HG02970 (cell line): ENCODE results near the gene KIF13A.
"Not testable (repeated sequence)": the region's sequence is repeated elsewhere in the genome, so short reads cannot be mapped to it uniquely, and the experiment has no call there.

Experiments used
- ATAC-seq: cut with Tn5 transposase; IDR thresholded peaks from one replicate; pipeline ENCODE4 v1.9.1; 2021; ENCODE audit warnings: mild to moderate bottlenecking, moderate library complexity, moderate number of reproducible peaks; ENCODE audit not compliant: unreplicated experiment, low FRiP score

KIF13A gene

DNA sequence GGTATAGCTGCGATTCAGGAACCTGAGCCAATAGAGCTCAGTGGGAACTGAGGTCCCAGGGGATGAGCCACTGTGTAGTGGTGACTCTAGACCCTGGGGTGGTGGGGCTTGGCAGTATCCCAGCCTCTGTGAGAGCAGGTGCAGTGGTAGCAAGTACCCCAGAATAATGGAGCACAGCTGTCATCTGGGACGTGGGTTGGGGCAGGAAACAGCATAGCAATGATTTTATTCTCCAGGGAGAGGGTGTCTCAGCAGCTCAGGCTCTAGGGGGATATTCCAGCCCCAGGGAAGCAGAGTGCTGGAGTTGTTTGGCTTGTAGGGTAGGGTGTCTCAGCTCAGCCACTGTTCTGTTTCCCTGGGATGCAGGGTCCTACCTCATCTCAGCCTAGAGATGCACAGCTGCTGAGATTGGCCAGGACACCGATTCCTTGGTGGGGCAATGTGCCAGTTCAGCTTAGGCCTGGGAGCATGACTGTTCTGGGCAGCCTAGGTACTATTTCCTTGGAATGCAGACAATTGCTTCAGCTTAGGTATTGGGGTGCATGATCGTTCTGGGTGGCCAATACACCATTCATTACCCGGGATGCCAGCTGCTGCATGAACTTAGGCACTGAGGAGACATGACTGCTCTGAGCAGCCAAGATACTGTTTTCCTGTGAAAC, 246.7 kb downstream of the KIF13A start:
- ATAC-seq, result no peak

DNA sequence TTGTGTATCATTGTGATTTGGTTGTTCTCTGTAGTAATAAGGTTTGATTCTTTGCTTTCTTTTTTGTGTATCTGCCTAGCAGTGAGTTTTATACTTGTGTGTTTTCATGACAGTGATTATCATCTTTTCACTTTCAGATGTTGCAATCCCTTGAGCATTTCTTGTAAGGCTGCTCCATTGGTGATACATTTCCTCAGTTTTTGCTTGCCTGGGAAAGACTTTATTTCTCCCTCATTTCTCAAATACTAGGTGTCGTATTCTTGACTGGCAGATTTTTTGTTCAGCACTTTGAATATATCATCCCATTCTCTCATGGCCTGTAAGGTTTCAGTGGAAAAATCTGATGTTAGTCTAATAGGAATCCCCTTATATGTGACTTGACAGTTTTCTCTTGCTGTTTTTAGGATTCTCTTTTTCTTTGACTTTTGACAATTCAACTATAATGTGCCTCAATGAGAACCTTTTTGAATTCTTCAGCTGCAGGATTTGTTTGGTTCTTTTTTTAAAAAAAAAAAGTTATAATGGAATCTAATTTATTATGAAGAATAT, 249.7 kb downstream of the KIF13A start:
- ATAC-seq, result no peak

DNA sequence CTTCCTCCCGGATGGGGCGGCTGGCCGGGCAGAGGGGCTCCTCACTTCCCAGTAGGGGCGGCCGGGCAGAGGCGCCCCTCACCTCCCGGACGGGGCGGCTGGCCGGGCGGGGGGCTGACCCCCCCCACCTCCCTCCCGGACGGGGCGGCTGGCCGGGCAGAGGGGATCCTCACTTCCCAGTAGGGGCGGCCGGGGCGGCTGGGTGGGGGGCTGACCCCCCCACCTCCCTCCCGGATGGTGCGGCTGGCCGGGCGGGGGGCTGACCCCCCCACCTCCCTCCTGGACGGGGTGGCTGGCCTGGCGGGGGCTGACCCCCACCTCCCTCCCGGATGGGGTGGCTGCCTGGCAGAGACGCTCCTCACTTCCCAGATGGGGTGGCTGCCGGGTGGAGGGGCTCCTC, 252.1 kb downstream of the KIF13A start:
- ATAC-seq, result not testable (repeated sequence)

DNA sequence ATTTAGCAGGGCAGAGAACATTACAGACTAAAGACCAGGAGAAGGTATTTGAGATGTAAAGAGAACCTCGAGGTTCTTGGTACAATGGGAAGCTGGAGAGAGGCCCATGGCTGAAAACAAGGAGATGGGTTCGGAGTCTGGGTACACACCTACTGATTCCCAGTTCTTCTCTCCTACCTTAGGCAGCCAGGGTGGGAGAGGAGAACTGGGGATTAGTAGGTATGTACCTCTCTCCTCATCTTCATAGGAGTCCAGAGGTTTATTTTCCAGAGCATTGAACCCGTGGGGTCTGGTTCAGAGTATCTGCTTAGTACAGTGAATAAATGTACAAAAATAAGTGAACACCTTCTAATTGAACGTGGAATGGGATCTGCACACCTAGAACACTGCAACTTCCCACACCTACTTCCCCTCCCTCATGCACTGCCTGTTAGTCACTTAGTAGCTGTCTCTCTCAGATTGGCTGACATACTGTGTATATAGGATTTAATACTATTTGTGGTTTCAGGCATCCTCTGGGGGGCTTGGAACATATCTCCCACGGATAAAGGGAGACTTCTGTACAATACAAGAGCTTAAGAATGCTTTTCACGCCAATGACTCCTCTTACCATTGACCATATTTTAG, 257.2 kb downstream of the KIF13A start:
- no peak for ATAC-seq

DNA sequence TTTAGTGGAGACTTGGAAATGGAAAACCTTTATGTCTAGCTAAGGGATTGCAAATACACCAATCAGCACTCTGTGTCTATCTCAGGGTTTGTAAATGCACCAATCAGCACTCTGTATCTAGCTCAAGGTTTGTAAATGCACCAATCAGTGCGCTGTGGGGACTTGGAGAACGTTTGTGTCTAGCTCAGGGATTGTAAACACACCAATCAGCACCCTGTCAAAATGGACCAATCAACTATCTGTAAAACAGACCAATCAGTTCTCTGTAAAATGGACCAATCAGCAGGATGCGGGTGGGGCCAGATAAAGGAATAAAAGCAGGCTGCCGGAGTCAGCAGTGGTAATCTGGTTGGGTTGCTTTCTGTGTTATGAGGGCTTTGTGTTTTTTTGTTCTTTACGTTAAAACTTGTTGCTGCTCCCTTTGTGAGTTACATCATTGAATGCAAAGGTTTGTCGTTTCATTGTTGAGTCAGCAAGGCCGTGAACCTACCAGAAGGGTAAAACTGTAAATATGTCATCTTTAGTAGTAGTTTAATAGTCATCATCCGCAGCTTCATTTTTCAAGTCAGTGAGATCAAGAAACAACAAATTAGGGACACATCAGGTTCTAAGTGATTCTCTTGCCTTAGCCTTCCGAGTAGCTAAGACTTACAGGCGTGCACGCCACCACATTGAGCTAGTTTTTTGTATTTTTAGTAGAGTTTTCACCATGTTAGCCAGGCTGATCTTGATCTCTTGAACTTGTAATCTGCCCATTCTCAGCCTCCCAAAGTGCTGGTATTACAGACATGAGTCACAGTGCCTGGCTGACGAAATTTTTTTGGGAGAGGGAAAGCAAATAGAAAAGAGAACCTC, 258.0 kb downstream of the KIF13A start:
- no peak for ATAC-seq

DNA sequence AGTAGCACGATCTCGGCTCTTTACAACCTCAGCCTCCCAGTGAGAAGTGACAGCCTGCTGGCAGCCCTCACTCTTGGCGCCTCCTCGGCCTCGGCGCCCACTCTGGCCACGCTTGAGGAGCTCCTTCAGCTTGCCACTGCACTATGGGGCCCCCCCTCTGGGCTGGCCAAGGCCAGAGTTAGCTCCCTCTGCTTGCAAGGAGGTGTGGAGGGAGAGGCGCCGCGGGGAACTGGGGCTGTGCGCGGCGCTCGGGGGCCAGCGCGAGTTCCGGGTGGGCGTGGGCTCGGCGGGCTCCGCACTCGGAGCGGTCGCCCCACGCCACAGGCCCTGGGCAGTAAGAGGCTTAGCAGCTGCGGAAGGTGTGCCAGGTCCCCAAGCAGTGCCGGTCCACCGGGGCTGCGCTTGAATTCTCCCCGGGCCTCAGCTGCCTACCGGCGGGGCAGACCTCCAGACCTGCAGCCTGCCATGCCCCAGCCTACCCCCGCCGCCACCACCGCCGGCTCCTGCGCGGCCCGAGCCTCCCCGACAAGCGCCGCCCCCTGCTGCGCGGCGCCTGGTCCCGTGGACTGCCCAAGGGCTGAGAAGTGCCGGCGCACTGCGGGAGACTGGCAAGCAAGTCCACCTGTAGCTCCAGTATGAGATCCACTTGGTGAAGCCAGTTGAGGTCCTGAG, 258.7 kb downstream of the KIF13A start:
- no peak for ATAC-seq

DNA sequence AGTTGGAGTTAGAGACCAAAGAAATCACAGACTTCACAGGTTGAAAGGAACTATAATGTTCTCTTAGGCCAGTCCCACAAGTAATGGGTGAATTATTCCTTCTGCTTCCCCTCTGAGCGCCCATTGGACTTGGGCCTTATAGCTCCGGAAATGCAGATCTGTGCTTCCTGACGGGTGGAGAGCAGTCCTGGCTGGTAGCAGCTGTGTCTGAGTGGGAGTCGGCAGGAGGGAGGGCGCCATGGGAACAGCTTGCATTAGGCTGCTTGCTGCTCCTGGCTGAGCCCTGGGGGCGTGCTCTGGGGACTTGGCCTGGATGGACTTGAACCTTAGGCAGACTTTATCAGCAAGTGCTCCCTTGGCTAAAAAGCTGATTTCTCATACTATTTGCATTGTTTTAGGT, 262.4 kb downstream of the KIF13A start:
- ATAC-seq, result no peak

DNA sequence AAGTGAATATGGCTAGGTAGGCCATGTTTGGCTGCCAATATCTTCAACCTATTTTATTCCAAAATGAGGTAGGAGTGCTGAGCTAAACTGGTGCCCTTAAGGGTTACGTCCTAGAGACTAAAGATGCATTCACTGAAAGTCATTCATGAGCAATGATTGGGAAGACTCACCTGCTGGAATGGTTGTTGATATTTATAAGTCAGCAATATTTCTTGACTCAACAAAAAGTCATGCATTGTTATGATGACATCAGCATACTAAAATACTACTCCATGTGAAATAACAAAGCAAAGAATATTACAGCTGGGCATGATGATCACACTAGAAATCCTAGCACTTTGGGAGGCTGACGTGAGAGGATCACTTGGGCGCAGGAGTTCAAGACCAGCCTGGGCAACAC, 263.1 kb downstream of the KIF13A start:
- ATAC-seq, result no peak

DNA sequence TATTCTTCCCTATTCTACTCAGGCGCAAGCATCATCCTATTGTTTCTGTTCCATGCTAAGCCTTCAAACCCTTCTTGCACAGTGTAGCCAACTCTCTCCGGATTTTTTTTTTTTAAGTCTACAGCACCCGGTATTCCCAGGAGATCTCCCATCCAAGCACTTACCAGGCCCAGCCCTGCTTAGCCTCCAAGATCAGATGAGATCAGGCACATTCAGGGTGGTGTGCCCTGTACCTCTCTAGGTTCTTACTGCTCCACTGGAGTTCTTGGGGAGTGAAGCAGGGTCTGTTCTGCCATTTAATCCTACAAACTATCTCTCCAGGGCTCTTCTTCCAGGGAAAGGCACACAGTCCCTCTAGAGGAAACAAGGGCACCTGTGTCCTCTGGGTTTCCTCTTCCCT, 265.8 kb downstream of the KIF13A start:
- no peak for ATAC-seq

DNA sequence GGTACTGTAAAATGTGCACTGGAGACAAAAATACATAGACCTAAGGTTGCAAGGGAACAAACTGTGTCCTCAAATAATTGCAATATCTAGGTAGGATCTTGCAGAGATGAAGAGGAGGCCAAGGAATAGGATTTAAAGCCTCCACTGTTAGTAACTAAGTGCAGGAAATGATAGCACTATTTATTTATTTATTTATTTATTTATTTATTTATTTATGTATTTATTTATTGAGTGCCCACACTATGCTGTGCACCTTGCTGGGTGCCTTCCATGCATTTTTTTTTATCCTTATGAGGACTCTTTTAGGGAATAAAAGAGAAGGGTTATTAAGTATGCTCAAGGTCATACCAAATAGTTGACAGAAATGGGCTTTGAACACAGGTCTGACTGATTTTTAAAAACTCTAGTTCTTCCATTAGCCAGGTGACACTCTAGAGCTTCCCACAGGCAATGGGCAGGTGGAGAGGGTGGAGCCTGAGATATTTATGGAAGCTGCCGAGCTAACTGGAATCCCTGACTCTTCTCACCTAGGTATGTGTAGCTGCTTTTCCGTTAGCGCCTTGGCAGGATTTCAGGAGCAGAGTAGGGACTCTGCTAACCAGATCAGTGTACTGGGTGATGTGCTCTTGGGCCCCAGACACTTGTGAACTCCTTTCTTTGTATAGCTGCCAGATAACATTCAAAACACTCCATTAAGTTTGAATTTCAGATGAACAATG, 268.0 kb downstream of the KIF13A start:
- ATAC-seq, result no peak

DNA sequence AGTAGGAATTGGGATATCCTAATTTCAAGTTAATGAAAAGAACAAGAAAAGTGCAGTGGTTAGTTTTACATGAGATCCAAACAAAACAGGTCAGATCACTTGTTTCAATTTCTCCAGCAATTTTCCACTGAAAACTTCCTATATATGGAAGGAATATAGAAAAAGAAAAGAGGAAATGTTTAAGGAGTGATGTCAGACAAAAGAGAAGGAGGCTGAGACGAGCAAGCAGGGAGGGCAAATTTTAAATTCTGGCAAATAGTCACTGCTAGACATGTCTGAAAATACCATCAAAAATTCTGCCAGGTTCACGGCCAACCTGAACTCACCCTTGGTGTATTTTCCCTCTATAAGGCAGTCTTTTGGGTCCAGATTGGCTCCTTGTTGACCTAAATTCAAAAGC, 271.2 kb downstream of the KIF13A start:
- ATAC-seq, result no peak

DNA sequence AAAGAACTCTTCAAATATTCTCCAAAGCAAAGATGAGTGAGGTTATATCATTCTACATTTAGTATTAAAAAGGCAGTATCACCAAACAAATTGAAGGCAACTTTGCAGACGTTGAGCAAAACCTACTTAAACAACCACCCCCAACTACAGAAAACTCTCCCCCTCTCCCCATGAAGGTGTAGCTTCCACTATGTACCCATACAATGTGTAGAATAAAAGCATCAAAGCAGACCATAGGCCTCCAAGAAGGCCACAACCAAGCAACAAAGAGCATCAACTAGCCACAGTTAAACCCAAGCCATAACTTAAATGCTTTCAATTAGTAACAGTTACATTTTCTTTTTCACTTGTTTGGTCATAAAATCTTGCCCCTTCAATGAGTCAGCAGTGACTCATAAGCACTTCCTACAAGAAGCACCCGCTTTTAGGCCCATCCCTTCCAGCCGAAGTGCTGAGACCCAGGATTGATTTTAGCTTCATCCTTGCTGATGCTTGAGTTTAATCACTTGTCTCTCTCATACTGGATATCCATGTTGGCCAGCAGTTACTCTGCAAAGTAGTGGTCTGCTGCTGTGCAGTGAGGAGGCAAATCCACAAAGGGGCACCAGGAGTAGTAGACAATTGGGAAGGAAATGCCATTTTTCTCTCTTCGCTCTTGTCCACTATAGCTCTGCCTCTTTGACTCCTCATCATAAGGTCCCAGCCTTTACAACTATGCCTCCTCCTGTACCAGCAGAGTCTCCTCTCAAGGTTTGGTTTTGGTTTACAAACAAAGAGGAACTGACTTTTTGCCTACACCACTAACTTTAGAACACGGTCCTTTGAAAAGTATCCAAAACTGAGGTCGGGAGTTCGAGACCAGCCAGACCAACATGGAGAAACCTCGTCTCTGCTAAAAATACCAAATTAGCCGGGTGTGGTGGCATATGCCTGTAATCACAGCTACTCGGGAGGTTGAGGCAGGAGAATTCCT, 272.3 kb downstream of the KIF13A start:
- ATAC-seq, result no peak

DNA sequence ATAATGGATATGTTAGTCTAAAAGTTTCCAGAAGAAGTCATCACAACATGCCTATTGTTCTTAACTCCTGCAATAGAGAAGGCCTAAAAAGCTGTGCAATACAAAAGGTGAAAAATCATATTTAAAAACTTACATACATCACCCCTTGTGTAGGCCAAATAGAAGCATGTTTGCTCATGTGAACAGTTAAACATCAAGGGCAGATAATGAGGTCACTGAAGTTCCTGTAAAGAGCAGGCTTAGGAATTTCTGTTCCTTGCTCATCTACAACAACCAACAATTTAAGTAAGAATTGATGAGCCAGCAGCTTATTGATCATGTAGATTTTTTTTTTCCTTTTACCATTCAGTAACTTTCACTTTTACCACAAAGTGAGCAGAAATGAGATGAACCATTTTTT, 273.3 kb downstream of the KIF13A start:
- no peak for ATAC-seq

DNA sequence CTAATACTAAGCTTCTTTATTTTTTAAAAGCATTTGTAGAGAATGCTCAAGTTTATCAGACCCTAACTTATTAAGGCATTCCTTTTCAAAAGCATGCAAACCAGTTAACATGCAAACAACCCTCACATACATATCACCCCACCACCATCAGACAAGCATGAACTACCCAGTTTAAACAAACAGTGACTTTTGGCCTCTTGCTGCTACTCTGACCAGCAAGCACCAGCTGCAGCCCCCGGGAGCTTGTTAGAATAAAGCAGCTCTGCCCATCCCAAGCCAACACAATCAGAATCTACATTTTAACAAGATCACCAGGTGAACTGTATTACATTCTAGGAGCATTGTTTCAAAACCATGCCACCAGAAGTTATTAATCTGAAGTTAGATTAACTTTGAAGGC, 274.9 kb downstream of the KIF13A start:
- ATAC-seq, result no peak

DNA sequence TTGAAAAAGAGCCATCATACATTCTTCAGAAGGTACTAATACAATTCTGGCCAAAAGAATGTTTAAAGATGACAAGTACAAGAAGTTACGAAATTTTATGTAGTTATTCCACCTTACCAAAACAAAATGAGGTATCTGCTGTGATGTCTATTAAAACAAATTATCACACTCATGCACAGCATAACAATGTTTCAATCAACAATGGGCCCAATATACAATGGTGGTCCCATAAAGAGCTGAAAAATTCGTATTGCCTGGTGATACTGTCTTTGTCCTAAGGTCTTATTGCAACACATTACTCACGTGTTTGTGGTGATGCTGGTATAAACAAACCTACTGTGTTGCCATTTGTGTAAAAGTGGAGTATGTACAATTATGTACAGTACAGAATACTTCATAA, 277.1 kb downstream of the KIF13A start:
- ATAC-seq, result no peak

DNA sequence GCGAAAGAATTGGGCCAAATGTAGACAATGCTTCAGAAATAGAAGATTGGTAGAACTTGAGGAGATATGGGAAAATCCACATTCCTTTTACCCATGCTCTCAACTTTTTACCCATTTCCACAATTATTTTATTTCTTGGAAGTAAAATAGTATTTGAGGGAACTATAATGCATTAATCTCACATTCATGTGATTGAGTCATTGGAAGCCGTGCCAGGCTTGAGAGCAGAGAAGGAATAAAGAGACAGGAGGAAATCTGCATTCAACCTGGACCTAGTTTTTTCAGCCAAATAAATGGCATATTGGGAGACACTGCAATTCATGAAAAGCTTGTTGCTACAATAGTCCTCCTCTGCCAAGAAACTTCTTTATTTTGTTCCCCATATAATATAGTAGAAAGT, 278.0 kb downstream of the KIF13A start:
- no peak for ATAC-seq
